HG03354 (cell line): ENCODE data around the gene PHACTR1.
"Not testable (repeated sequence)": the region's sequence is repeated elsewhere in the genome, so short reads cannot be mapped to it uniquely, and the experiment has no call there.

Experiments
- ATAC-seq: cut with Tn5 transposase; IDR thresholded peaks from one replicate; pipeline ENCODE4 v1.9.1; 2021; ENCODE audit warnings: mild to moderate bottlenecking; ENCODE audit not compliant: unreplicated experiment, poor library complexity, severe bottlenecking

The PHACTR1 gene

DNA sequence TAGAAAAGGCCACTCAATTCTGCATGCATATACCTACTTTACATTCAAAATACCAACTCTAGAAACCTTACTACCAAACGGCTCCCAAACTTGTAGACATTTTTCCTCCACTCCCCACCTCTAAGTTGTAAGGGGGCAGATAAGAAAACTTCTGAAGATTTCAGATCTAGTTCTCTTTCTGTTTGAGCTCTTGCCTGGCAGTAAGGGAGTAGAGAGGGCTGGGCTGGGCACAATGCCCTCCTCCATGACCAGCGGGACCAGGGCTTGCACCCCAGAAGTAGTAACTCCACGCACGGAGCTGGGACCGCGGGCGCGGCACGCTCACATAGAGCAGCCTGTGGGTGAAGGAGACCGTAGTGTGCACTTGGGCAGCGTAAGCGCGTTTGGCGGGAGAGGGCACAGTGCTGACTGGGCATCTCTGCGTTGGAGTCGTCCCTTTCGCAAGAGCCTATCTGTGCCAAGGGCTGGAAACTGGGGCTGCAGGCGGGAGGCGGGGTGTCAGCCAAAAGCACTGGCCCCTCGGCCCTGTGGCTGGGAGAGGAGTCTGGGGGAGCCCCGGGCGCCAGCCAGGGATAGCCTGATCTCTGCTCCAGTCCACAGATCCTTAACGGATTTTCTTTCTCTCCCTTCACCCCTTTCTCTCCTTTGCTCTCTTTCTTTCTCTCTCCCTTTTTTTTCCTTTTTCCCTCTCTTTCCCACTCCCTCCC lies 32.4 kb downstream of the PHACTR1 start:
- no peak for ATAC-seq

DNA sequence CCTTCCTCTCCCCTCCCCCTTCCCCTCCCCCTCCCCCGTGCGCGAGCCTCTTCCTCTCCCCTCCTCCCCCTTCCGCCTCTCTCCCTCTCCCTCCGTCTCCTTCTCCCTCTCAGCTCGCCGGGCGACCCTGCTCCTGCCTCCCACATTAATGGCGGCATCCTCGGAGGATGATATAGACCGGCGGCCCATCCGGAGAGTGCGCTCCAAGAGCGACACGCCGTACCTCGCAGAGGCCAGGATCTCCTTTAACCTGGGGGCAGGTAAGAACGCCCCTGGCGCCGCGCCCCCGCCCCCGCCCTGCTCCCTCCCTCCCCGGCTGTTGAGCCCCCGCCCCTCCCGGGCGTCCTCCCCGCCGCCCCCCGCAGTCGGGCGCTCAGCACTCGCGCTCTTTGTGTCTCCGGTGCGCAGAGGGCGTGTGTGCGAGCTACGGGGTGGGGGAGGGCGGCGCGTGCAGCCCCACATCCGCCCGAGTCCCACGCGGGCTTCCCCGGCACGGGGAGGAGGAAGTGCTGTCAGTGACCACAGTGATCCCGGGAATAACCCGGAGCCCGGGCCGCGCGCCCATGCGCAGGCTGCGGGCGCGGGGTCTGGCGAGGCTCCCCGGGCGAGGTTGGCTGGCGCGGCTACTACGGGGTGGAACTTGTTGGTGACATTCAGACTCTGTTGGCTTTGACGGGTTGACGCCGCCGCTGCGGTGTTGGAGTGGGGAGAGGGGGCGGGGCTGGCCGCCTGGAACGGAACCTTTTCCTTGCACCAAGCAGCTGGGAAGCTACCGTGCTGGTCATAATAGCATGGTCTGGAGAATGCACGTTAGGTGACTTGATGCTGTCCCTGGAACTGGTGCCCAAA lies 33.2 kb downstream of the PHACTR1 start:
- no peak for ATAC-seq

DNA sequence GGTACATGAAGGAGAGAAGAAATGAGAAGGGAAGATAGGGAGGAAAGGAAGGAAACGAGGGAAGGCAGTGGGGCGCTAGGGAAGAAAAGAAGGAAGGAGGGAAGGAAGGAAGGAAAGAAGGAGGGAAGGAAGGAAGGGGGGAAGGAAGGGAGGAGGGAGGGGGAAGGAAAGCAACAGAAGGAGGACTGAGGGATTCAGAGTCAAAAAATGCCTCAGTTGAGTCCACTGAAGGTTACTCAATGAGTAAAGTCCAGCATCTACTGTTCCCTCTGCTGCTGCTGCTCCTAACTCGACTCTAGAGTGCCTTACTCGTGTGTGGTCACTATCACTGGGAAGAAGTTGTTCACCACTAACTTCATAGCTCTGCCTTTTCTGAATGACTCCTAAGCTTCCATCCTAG lies 33.8 kb downstream of the PHACTR1 start:
- ATAC-seq, result no peak

DNA sequence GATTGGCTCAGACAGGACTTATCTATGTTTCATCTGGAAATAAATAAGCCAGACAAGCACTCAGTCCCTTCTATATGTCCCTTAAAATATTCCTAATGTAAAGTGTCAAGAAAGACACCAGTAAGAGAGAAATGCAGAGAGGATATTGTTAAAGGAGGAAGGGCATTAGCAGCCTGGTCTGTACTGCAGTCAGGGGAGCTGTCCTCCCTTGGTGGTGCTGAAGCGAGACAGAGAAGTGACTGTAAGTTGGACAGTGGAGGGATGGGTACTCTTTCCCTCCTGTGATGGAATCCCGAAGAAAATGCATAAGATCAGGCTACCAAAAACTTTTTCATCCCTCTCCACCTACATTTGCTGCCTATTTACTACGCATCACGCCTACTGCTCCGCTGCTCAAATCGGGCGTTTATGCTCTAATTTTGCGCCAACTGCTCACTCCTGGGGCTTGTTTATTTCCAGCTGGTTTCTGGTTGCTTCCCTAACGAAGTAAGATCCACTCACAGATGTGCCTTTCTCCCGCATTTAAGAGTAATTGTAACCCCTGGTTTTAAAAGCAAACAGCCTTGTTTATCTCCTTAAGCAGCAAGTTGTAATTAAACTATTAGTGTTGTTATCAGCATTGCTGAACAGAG lies 35.2 kb downstream of the PHACTR1 start:
- peak; percentile 51 for ATAC-seq

DNA sequence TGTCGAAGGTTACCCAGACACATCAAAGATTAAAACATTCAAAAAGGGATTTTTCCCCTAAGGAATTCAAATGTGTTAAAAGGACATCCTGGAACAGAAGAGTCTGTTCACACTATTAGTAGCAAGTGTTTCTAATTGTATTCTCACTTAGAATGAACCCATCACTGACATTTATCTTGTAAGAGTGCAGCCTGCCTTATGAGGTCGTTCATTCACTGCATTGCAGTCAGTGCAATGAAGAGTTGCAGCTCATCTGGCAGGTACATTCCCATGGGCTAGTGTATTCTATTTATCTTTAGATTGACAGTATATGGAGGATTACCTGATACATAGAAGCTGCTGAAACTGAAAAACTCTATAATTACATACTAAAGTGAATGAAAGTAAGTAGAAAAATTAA lies 36.5 kb downstream of the PHACTR1 start:
- ATAC-seq, result no peak

DNA sequence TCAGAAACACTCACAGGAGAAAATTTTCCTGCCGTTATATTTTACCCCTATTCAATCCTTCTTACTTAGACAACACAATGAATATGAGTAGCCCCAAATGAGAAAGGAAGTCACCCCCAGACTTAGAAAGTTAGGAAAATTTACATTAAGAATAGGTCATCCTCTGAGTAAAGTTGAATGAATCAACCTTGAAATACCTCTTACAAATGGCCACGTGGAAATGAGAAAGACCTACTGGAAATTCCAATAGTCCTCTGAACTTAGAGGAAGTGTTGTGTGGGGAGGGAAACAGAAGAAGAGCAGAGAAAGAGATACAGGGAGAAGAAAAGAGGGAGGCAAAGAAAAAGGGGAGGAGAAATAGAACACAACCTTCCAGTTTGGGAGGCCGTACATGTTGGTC lies 43.7 kb downstream of the PHACTR1 start:
- no peak for ATAC-seq

DNA sequence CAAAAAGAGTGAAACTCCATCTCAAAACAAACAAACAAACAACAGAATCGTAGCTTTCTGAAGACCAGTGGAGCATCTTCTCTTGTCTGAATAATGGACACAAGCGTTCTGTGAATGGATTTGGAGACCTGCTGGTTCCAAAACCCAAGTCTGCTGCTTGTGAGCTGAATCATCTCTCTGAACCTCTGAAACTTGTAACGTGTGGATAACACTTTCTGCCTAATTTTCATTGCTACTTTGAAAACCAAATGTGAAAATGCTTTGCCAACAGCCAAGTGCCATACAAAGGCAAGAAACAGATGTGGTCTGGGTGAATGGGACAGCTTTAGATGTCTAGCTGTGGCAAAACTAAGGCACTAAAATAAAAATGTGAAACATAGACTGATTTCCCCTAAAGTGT lies 44.3 kb downstream of the PHACTR1 start:
- no peak for ATAC-seq

DNA sequence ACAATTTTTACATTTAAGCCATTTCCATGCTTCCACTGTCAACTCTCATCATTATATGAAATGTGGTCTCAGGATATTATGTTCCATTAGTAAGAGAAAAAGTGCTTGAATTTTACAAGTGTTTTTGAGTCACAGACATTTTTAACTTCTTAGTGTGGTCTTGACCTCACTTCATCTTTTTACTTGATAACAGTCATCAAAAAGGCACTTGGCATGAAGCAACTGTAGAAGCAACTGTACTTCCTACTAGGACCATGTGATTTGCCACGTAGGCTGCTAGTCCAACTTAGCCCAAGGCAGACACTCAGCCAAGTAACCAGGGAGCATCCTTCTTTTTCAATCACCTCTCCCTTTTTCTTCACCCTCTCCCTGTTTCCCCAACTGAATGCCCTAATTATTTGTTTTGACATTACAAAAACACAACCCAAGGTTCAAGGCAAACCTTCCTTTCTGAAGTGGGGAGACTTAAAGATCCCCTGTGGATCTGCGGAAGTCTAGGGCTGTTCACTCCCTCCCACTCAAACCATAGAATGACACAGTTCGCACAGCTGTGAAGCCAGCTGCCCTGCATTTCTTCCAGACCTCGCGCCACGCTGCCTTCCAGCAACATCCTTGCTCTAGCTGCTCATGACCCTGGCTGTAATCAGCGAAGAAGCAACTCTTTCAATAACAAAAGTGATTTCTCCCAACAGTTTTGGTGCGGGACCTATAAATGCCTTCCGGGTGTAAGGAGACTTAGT lies 45.0 kb downstream of the PHACTR1 start:
- ATAC-seq, result no peak

DNA sequence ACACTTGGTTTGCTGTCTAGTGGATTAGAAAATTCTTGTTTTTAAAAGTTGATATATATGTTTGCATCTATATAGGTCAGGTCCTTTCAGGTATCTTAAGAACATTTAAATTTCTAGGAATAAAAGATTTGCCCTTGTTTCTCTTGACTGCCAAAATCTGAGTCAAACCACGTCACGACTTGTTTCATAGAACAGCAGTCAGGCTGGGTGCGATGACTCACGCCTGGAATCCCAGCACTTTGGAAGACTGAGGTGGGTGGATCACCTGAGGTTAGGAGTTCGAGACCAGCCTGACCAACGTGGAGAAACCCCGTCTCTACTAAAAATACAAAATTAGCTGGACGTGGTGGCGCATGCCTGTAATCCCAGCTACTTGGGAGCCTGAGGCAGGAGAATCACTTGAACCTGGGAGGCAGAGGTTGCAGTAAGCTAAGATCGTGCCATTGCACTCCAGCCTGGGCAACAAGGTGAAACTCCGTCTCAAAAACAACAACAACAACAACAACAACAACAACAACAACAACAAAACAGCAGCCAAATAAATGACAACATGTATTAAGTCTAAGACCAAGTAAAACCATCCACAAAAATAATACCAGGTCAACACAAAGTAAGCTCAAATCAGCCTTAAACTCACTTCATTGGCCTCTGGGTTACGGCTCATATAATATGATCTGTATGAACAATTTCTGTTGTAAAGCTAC lies 46.3 kb downstream of the PHACTR1 start:
- not testable (repeated sequence) for ATAC-seq

DNA sequence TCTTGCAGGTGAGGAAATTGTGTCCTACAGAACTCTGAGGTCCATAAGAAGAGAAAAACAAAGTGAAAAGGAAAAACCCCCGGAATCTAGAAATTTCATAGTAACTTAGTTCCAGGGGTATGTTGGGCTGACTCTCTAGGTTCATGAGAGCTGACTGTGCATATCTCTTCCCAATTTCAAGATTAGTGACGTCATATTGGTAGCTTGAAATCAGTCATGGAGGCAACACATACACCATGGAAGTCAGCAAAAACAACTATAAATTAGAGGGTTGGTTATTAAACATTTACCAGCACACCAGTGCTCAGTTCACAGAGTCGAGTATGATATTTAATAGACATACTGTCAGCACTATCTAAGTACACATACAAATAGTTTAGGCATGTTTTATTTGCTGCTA lies 49.8 kb downstream of the PHACTR1 start:
- no peak for ATAC-seq

DNA sequence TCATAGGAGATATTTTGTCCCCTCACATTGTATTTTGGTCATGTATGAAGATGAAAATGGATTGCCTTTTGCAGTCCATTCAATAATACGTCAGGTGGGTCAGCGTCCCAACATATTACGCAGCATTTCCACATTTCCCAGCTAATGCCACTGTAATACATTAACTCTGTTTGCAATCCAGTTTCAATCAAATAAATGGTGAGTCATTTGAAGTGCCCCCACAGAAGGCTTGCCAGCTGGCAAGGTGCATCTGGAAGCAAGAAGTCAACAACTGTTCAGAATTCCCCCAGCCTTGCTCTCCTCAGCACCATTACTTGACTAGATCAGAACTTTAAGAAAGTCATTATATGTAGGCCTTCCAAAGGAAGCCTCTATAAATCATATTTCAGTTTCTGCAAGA lies 50.4 kb downstream of the PHACTR1 start:
- ATAC-seq, result no peak

DNA sequence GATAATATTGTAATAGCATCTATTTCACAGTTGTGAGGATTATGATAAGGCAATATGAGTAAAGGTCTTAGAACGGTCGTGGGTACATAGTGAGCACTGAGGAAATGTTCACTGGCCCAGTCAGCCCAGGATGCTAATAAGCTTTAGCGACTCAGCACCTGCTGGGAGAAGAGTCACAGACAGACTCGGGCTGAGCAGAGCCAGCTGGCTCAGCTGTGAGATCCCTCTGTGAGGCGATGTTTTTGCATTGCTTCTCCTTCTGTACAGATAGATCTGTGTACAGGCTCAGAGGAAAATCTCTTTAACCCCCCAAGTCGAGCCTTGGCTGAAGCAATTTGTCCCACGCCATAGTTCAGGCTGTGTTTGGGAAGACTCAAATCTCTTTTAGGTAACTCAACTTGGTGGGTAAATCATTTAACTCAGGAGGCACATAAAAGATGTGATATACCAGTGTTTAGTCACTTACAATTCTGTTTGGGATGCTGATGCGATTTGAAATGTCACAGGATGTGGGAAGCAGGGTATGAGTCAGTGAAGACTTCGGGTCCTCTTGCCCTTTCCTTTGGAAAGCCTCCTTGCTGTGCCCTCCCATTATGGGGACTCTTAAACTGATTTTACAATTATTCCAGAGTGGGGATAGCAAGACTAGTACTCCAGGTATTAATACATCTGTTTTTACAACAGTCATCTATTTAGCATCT lies 53.1 kb downstream of the PHACTR1 start:
- ATAC-seq, result no peak

DNA sequence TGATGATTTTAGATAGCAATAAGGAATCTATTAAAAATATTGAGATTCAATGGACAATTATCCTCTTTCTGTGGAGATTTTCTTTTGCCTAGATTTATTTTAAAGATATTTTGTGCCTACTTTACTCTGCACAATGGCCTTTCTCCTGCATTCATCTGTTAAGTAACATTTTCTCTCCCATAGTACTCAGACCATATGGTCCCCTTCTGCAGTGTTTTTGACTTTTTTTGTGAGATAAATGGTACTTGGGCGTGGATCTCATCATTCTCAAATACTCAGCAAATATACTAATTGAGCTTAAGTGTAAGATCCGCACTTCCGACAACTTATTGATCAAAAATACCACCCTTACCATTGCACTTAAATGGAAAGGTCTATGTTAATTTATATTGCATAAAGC lies 55.8 kb downstream of the PHACTR1 start:
- ATAC-seq, result no peak

DNA sequence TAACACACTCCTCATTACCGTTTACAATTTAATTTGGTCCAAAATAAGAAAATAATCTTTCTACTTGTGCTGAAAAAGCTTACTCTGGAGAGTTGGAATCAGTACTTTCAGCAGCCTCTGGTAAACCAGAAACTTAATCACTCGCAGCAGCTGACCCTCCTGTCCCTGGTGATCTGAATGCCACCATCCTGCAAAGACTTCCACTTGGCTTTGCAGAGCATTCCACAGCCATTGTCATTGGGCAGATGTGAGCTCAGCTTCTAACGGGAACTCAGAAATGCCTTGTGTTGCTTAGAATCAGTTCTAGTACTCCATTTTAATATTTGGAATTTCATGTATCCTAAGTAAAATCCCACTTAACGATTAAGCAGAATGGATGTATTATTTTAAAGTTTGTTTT lies 59.7 kb downstream of the PHACTR1 start:
- ATAC-seq, result no peak

DNA sequence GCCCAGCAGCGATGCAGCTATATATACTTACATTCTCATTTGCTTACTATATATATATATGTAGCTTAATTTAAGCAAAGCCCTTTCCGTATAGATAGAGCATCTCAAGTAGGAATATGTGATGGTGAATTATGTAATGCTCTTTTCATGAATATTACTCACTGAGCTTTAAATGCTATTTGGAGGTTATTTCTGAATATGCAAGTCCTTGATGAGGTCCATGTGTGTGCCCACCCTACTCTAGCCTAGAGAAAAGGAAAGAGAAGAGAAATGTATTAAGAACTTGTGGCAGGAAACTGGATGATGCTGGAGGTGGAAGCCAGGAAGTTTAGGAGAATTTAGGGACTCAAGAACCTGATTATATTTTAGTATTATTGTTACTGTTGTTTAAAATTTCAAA lies 63.2 kb downstream of the PHACTR1 start:
- ATAC-seq, result no peak

DNA sequence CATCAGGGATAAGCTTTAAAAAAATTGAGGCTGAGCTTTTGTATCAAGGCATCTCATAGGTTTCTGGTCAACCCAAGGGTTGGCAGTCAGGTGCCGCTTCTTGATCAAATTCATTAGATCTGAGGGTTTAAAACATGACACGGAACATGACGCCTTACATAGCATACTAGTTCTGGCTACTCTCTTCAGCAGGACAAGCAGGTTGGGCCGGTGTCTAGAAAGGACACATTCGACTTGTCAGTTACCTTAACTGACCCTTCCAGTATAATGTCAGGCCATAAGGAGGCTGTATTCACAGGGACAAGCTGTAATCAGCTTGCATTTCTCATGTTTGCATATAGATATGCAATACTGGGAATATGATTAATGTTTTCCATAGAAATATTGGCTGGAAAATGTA lies 65.6 kb downstream of the PHACTR1 start:
- no peak for ATAC-seq

DNA sequence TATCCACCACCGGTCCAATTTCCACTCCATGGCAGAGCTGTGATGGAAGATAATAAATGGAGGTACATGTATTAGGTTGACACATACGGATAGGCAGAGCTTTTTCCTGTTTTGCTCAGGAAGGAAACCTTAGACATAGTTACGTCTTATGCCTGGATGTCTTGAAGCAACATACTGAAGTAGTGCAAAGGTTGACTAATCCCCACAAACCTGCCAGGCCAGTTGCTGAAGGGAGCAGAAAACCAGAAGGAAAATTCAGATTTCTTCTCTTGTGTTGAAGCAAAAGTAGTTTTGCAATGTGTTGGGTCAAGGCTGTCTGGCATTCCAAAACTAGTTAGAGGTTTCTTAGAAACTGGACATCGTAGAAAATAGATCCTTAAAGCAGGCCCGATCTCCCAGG lies 68.7 kb downstream of the PHACTR1 start:
- no peak for ATAC-seq

DNA sequence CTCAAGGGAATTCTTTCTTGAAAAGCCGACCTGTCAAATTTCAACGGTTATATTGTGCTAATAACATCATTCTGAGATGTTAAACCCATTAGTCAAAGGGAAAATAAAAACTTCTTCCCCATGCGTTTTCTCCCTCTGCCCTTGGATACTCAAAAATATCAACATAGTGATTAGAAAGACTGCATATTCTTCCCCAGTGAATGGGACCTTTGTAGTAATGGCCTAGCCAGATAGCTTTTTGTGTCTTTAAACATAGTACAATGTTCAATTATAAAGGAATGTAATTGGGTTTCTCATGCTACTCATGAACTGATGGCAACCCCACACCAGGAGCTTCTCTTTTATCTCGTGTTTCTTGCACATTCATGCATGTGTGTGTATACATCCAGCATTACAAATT lies 69.4 kb downstream of the PHACTR1 start:
- ATAC-seq, result no peak

DNA sequence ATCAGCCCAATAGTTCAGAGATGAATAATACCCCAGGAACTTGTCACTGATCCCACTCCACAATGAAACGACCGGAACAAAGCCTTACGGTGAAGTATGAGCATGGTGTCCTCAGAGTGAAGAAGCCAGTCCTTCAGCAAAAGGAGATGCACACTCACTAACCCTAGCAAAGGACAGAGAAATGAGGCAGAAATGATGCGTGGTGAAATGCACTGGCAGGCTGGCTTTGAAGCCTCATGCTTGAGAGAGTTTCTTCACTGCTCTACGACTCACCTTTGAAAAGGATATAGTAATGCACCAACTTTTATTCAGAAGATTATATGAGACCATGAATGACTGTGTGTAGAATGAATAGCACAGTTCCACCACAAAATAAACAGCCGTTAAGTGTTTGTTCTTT lies 74.8 kb downstream of the PHACTR1 start:
- ATAC-seq, result no peak
